GM18498 (cell line): Measurements from ENCODE around the gene KRT2.

Experiments
- ATAC-seq: cut with Tn5 transposase; IDR thresholded peaks from one replicate; pipeline ENCODE4 v1.9.1; 2021; ENCODE audit warnings: mild to moderate bottlenecking, moderate library complexity; ENCODE audit not compliant: unreplicated experiment

The KRT2 gene

DNA sequence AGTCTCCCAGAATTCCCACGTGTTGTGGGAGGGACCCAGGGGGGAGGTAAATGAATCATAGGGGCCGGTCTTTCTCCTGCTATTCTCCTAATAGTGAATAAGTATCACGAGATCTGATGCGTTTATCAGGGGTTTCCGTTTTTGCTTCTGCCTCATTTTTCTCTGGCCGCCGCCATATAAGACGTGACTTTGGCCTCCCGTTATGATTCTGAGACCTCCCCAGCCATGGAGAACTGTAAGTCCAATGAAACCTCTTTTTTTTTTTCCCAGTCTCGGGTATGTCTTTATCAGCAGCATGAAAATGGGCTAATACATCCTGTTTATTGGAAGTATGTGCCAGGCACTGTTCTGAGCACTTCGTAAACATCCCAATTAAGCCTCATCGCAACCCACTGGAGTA, 51.5 kb downstream of the KRT2 start:
- ATAC-seq: no peak

DNA sequence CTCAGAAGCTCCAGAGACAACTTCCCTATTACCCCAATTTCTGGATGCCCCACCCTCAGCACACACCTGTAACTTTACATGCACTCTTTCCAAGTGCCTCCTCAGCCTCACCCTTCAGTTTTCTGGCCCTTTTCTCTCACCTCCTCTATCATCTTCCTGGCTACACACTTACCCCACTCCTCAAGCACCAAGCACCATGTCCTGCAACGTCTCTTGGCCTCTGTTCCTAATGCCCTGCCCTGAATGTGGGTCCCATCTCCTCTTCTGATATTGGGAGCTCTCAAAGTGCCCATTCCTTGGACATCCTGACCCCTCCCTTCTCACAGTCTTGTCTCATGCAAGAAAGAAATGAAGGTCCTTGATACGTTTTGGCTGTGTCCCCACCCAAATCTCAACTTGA, 51.9 kb downstream of the KRT2 start:
- no peak for ATAC-seq

- no peak for ATAC-seq
These were observed 53.0 kb downstream of the KRT2 start for GRCh38 chr12:52598966-52599365.
